Endothelial cell of umbilical vein (primary cell): ENCODE data around the gene ATXN1.

Experiments used
- EZH2 ChIP-seq: IDR thresholded peaks from 2 replicates; pipeline ENCODE4 v1.6.1; 2012; ENCODE audit warnings: borderline replicate concordance, low read depth, mild to moderate bottlenecking, moderate library complexity, low read length, inconsistent platforms; ENCODE audit not compliant: severe bottlenecking
- JUN ChIP-seq: IDR thresholded peaks from 2 replicates; pipeline ENCODE4 v1.6.1; 2011; ENCODE audit warnings: borderline replicate concordance, low read depth; ENCODE audit not compliant: insufficient read length, insufficient read depth
- MAX ChIP-seq: IDR thresholded peaks from 2 replicates; pipeline ENCODE4 v1.6.1; 2011; ENCODE audit not compliant: insufficient read depth, insufficient read length
- MYC ChIP-seq: IDR thresholded peaks from one replicate; pipeline ENCODE4 v1.6.1; 2011; ENCODE audit warnings: mild to moderate bottlenecking, low read depth, low read length
- POLR2A ChIP-seq: IDR thresholded peaks from 2 replicates; pipeline ENCODE4 v1.6.1; 2012; ENCODE audit warnings: low read depth, mild to moderate bottlenecking, control low read depth, low read length
- POLR2AphosphoS5 ChIP-seq: IDR thresholded peaks from 2 replicates; pipeline ENCODE4 v1.6.1; 2012; ENCODE audit warnings: low read depth, mild to moderate bottlenecking, control low read depth, low read length, moderate library complexity; ENCODE audit not compliant: insufficient read depth
- TF ChIP-seq, protein P1 (sequence below), 2 donors: IDR thresholded peaks; 1 replicate in 1 of 2; 2 replicates in 1 of 2; pipeline ENCODE4 v1.5.1; 2011; ENCODE audit warnings: low read length in 2 of 2, mild to moderate bottlenecking in 2 of 2, moderate library complexity in 2 of 2, control low read depth in 1 of 2, inconsistent platforms in 1 of 2, low read depth in 1 of 2; ENCODE audit not compliant: insufficient read depth in 1 of 2; ENCODE audit errors: extremely low read depth in 1 of 2

DNA sequence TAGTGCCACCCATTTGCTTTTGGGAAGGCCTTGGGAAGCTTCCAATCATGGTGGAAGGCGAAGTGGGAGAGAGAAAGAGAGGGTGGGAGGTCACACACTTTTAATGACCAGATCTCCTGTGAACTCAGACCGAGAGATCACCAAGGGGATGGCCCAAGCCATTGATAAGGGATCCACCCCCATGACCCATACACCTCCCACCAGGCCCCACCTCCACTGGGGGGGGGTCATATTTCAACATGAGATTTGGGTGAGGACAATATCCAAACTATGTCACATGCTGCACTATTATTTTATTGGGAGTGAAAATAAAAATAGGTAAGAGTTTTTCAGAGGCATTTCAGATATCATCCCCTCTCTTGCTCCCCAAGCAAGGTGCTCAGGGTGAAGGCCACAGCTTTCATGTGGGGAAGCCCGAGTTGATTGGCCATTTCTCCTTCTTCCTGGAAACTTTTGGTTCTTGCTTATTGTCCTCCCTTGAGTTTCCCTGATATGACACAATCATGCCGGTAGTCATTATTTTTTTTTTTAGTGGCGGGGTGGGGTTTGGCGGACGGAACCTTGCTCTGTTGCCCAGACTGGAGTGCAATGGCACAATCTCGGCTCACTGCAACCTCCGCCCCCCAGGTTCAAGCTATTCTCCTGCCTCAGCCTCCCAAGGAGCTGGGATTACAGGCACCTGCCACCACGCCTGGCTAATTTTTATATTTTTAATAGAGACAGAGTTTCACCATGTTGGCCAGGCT, 507.7 kb downstream of the ATXN1 start:
- TF ChIP-seq, protein P1, sequence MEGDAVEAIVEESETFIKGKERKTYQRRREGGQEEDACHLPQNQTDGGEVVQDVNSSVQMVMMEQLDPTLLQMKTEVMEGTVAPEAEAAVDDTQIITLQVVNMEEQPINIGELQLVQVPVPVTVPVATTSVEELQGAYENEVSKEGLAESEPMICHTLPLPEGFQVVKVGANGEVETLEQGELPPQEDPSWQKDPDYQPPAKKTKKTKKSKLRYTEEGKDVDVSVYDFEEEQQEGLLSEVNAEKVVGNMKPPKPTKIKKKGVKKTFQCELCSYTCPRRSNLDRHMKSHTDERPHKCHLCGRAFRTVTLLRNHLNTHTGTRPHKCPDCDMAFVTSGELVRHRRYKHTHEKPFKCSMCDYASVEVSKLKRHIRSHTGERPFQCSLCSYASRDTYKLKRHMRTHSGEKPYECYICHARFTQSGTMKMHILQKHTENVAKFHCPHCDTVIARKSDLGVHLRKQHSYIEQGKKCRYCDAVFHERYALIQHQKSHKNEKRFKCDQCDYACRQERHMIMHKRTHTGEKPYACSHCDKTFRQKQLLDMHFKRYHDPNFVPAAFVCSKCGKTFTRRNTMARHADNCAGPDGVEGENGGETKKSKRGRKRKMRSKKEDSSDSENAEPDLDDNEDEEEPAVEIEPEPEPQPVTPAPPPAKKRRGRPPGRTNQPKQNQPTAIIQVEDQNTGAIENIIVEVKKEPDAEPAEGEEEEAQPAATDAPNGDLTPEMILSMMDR (IDR thresholded peaks at IDR 0.05; ENCODE audit: extremely low read depth in 1 of 2, insufficient read depth in 1 of 2, low read depth in 1 of 2, low read length in 2 of 2): no peak
- TF ChIP-seq POLR2A (no peak), JUN (no peak), POLR2AphosphoS5 (no peak), EZH2 (no peak), MAX (no peak), MYC (no peak)
